Aorta (tissue), 5 donors: ENCODE measurements around the gene SPDYE5. TPM values are rescaled to one million over a fixed set of nuclear protein-coding genes. Genes with fewer than 3 reads are reported as not detected.
"Not testable (repeated sequence)": the region's sequence is repeated elsewhere in the genome, so short reads cannot be mapped to it uniquely, and the experiment has no call there.

Source experiments
- ATAC-seq: fragments of 200-7000 bp; cut with Tn5 transposase; one replicate; pipeline ENCODE4 v1.9.1; 2022; ENCODE audit warnings: moderate library complexity; ENCODE audit not compliant: low FRiP score
- DNase-seq, 2 donors: peaks; one replicate each; pipeline ENCODE4 v3.0.0-alpha.2; 2020
- H3K27ac ChIP-seq, 2 donors: one replicate each; pipeline ENCODE4 v1.5.1; 2013; ENCODE audit warnings: low read length in 2 of 2, mild to moderate bottlenecking in 2 of 2, moderate library complexity in 2 of 2, control low read depth in 1 of 2, inconsistent platforms in 1 of 2, low read depth in 1 of 2
- H3K27me3 ChIP-seq, 2 donors: one replicate each; pipeline ENCODE4 v1.6.1; 2013; ENCODE audit warnings: control low read depth in 1 of 2, low read length in 1 of 2, mild to moderate bottlenecking in 1 of 2, moderate library complexity in 1 of 2; ENCODE audit not compliant: insufficient read depth in 2 of 2, control insufficient read depth in 1 of 2
- H3K36me3 ChIP-seq, 2 donors: one replicate each; pipeline ENCODE4 v1.6.1; 2013; ENCODE audit warnings: control low read depth in 1 of 2, low read length in 1 of 2, mild to moderate bottlenecking in 1 of 2; ENCODE audit not compliant: insufficient read depth in 2 of 2, control insufficient read depth in 1 of 2
- H3K4me1 ChIP-seq, 2 donors: one replicate each; pipeline ENCODE4 v1.6.1; 2013; ENCODE audit warnings: low read length in 2 of 2, control low read depth in 1 of 2, mild to moderate bottlenecking in 1 of 2, moderate library complexity in 1 of 2; ENCODE audit not compliant: insufficient read depth in 2 of 2, control insufficient read depth in 1 of 2
- H3K4me3 ChIP-seq, 2 donors: one replicate each; pipeline ENCODE4 v1.5.1; 2013; ENCODE audit warnings: low read length in 2 of 2, control low read depth in 1 of 2, mild to moderate bottlenecking in 1 of 2
- H3K9me3 ChIP-seq: one replicate; pipeline ENCODE4 v1.6.1; 2013; ENCODE audit warnings: mild to moderate bottlenecking, low read length; ENCODE audit not compliant: control insufficient read depth
- WGBS, 2 donors: extraction: QIAGEN DNeasy Blood & Tissue Kit; methylation state at CpG; one replicate each; pipeline ENCODE4 v1.1.7; 2013; 5-methylcytosine and 5-hydroxymethylcytosine counted together
- intact Hi-C, 2 donors: fragments of 100-400 bp; cut with DNase I; formaldehyde crosslinking; loops; one replicate each; pipeline versions ENCODE4 v1.14.2 to v1.15.0; 2022
- polyA plus RNA-seq, 2 donors: library from polyadenylated mRNA; stranded (reverse); fragments of 200-250 nt; gene quantifications; one replicate each; pipeline ENCODE4 v1.2.3, GENCODE V29; 2013
- total RNA-seq, 2 donors: library from RNA; stranded (reverse); fragmentation: NEBNext Ultra II Directional; extraction: Animal tissue kit (Norgen Biotek cat#: 25700); gene quantifications; one replicate each; pipeline ENCODE4 v1.2.1, GENCODE V29; 2021
- donor health status: healthy with polysubstance abuse.
- donor health status: Bipolar disorder and iron deficiency.
- donor health status: DM: no; HTN: no; CAD: no.
- donor health status: DM: no; HTN: no; CAD: no.
- donor health status: DM: yes; HTN: yes; CAD: no.

The SPDYE5 gene
- total and polyA plus RNA-seq, 4 donors = not detected

GRCh38 chr7:75480313-75480712 is 11.8 kb upstream of the SPDYE5 start:
- H3K27me3 ChIP-seq, ATAC-seq, intact Hi-C loops, DNase-seq, H3K27ac ChIP-seq, H3K4me3 ChIP-seq, H3K9me3 ChIP-seq, H3K36me3 ChIP-seq, H3K4me1 ChIP-seq: not testable (repeated sequence)

- H3K36me3 ChIP-seq = not testable (repeated sequence)
Observed at GRCh38 chr7:75485355-75485978, 6.7 kb upstream of the SPDYE5 start.

GRCh38 chr7:75485979-75486643 is 6.0 kb upstream of the SPDYE5 start, which contains the start of gene POM121C:
POM121C (minus strand) TSS chr7:75486299; CDS start chr7:75441496, 44,803 bp downstream.
- H3K27me3 ChIP-seq, H3K4me1 ChIP-seq, intact Hi-C loops, H3K9me3 ChIP-seq, H3K36me3 ChIP-seq: not testable (repeated sequence)
- Histone ChIP-seq H3K4me3 (peak within 1 kb of the TSS; percentile 65 to 91), H3K27ac (peak within 1 kb of the TSS in 1 of 2 donors; percentile 88)
- peak; percentile 96 to 98 for DNase-seq
- ATAC-seq = peak; percentile 97
- 0% methylated on average over 41 to 49 of the region's 49 CpGs for WGBS, 2 donors

More at GRCh38 chr7:75485355-75485978, 6.7 kb upstream of the SPDYE5 start:
- H3K4me1 ChIP-seq, ATAC-seq, H3K9me3 ChIP-seq, H3K27me3 ChIP-seq, DNase-seq, H3K27ac ChIP-seq, intact Hi-C loops: not testable (repeated sequence)
- H3K4me3 ChIP-seq = peak overlapping the region; percentile 65 to 91
- 1 to 3% methylated on average over 9 to 30 of the region's 32 CpGs for WGBS, 2 donors

GRCh38 chr7:75509033-75509432 is 16.9 kb downstream of the SPDYE5 start:
- H3K9me3 ChIP-seq, H3K4me1 ChIP-seq, H3K27me3 ChIP-seq, intact Hi-C loops, H3K27ac ChIP-seq, DNase-seq, H3K36me3 ChIP-seq, H3K4me3 ChIP-seq, ATAC-seq: not testable (repeated sequence)
- 93 to 95% methylated on average over 2 of the region's 4 CpGs for WGBS, 2 donors

- H3K4me1 ChIP-seq, H3K36me3 ChIP-seq, H3K9me3 ChIP-seq, intact Hi-C loops, H3K27ac ChIP-seq, H3K27me3 ChIP-seq, H3K4me3 ChIP-seq, ATAC-seq: not testable (repeated sequence)
- WGBS, 2 donors = 3 to 12% methylated on average over 2 of the region's 2 CpGs
- peak in 1 of 2 donors; percentile 31 for DNase-seq
Observed at GRCh38 chr7:75518842-75519241, 26.7 kb downstream of the SPDYE5 start.

GRCh38 chr7:75521727-75522126 is 29.6 kb downstream of the SPDYE5 start:
- H3K27ac ChIP-seq, H3K36me3 ChIP-seq, ATAC-seq, H3K27me3 ChIP-seq, DNase-seq, H3K9me3 ChIP-seq, H3K4me3 ChIP-seq, H3K4me1 ChIP-seq: not testable (repeated sequence)
- intact Hi-C loops = loop anchor here in 1 of 2 donors (10.0 kb wide), 1 partner anchor 243 kb away; no protein-coding TSS in a partner anchor

- Histone ChIP-seq H3K27ac (peak overlapping the region in 1 of 2 donors; percentile 38), H3K4me3 (peak overlapping the region; percentile 67 to 82)
- ATAC-seq, H3K27me3 ChIP-seq, H3K36me3 ChIP-seq, H3K9me3 ChIP-seq, H3K4me1 ChIP-seq: not testable (repeated sequence)
- DNase-seq = peak in 1 of 2 donors; percentile 73
- intact Hi-C loops = loop anchor here in 1 of 2 donors (10.0 kb wide), 1 partner anchor 238 kb away; no protein-coding TSS in a partner anchor
- 0% methylated on average over 37 of the region's 37 CpGs for WGBS, 2 donors
Observed at GRCh38 chr7:75527224-75527722, 35.2 kb downstream of the SPDYE5 start.

- Histone ChIP-seq H3K4me1 (no peaks in the 10 kb centered on the region), H3K27me3 (no peaks in the 10 kb centered on the region), H3K36me3 (peaks cover 0 to 1% of the 10 kb centered on the region in 2 donors), H3K9me3 (no peaks in the 10 kb centered on the region), H3K4me3 (no peak overlapping the region), H3K27ac (no peak overlapping the region)
- ATAC-seq (no peak), DNase-seq (no peak)
- 51 to 53% methylated on average over 6 of the region's 6 CpGs for WGBS, 2 donors
- intact Hi-C loops = loop anchor here in 1 of 2 donors (10.0 kb wide), 1 partner anchor 63 kb away; no protein-coding TSS in a partner anchor
Observed at GRCh38 chr7:75531359-75531821, 39.3 kb downstream of the SPDYE5 start.
